Loucy (cell line): ENCODE results near the gene COX19.

Experiments used
- H2AFZ ChIP-seq: fragments of 200-600 bp; sonication (generic); 2 replicates; pipeline ENCODE4 v1.6.0; 2016; ENCODE audit warnings: antibody characterized with exemption, mild to moderate bottlenecking, low read length, moderate library complexity
- H3F3A ChIP-seq: fragments of 200-600 bp; 2 replicates; pipeline ENCODE4 v1.6.0; 2016; ENCODE audit warnings: antibody characterized with exemption, low read depth, mild to moderate bottlenecking
- H3K27me3 ChIP-seq: fragments of 200-600 bp; sonication (generic); 2 replicates; pipeline ENCODE4 v1.6.1; 2014; ENCODE audit warnings: low read length, mild to moderate bottlenecking; ENCODE audit not compliant: insufficient read depth, poor library complexity, severe bottlenecking
- H3K36me3 ChIP-seq: fragments of 200-600 bp; sonication (generic); 2 replicates; pipeline ENCODE4 v1.6.1; 2016; ENCODE audit warnings: low read length; ENCODE audit not compliant: insufficient read depth
- H3K4me1 ChIP-seq: fragments of 200-600 bp; sonication (generic); 2 replicates; pipeline ENCODE4 v1.5.1; 2014; ENCODE audit warnings: low read length, mild to moderate bottlenecking; ENCODE audit not compliant: insufficient read depth, poor library complexity, severe bottlenecking
- H3K4me2 ChIP-seq: fragments of 200-600 bp; sonication (generic); 2 replicates; pipeline ENCODE4 v1.6.0; 2014; ENCODE audit warnings: antibody characterized with exemption, low read length, low read depth, mild to moderate bottlenecking; ENCODE audit not compliant: poor library complexity, severe bottlenecking
- H3K4me3 ChIP-seq: fragments of 200-600 bp; sonication (generic); 2 replicates; pipeline ENCODE4 v1.5.1; 2014; ENCODE audit warnings: low read length, mild to moderate bottlenecking, mixed read lengths; ENCODE audit not compliant: poor library complexity, severe bottlenecking
- H3K79me2 ChIP-seq: fragments of 200-600 bp; sonication (generic); 2 replicates; pipeline ENCODE4 v1.6.1; 2014; ENCODE audit warnings: low read length; ENCODE audit not compliant: insufficient read depth
- H3K9ac ChIP-seq: fragments of 200-600 bp; sonication (generic); 2 replicates; pipeline ENCODE4 v1.6.0; 2014; ENCODE audit warnings: mild to moderate bottlenecking, low read depth, low read length, moderate library complexity; ENCODE audit not compliant: poor library complexity, severe bottlenecking
- H3K9me2 ChIP-seq: fragments of 200-600 bp; sonication (generic); replicated peaks from 2 replicates; pipeline ENCODE4 v1.6.1; 2016; ENCODE audit warnings: low read depth, low read length, mixed read lengths
- H3K9me3 ChIP-seq: fragments of 200-600 bp; sonication (generic); 2 replicates; pipeline ENCODE4 v1.6.1; 2014; ENCODE audit warnings: mild to moderate bottlenecking, antibody characterized with exemption, low read length, low read depth; ENCODE audit not compliant: insufficient read depth
- H4K20me1 ChIP-seq: fragments of 200-600 bp; sonication (generic); 2 replicates; pipeline ENCODE4 v1.6.0; 2014; ENCODE audit warnings: antibody characterized with exemption, low read length, mild to moderate bottlenecking; ENCODE audit not compliant: insufficient read depth, poor library complexity, severe bottlenecking
- CTCF ChIP-seq: fragments of 200-600 bp; sonication (generic); conservative IDR thresholded peaks from 2 replicates; pipeline ENCODE4 v1.5.1; 2014; ENCODE audit warnings: mild to moderate bottlenecking, antibody characterized with exemption, low read length
- EZH2phosphoT487 ChIP-seq: fragments of 200-600 bp; IDR thresholded peaks from 2 replicates; pipeline ENCODE4 v1.6.1; 2018; ENCODE audit warnings: antibody characterized with exemption, mild to moderate bottlenecking, moderate library complexity, borderline replicate concordance

The COX19 gene

GRCh38 chr7:976901-977325 lies 1.6 kb upstream of the COX19 start:
- Histone ChIP-seq H3K27me3 (no peaks in the 10 kb centered on the region), H3K9me3 (no peaks in the 10 kb centered on the region), H3K4me3 (peak overlapping the region; percentile 26), H3K79me2 (peaks cover 34% of the 10 kb centered on the region), H3K4me1 (peaks cover 58% of the 10 kb centered on the region), H3K9ac (peak overlapping the region; percentile 71), H4K20me1 (peaks cover 28% of the 10 kb centered on the region), H3K36me3 (peaks cover 9% of the 10 kb centered on the region; the same call in 1 of the 2 replicates), H3K9me2 (no peaks in the 10 kb centered on the region), H3K4me2 (peak overlapping the region; percentile 54), H2AFZ (no peak overlapping the region), H3F3A (peaks cover 4% of the 10 kb centered on the region; the same call in 1 of the 2 replicates)
- no peak for TF ChIP-seq EZH2phosphoT487
- TF ChIP-seq CTCF = no peak

GRCh38 chr7:975702-976473 lies 539 bp upstream of the COX19 start:
- peak overlapping the region; percentile 53 for H3K4me2 ChIP-seq
- peaks cover 43% of the 10 kb centered on the region for H3K79me2 ChIP-seq
- H3K9me2 ChIP-seq = no peaks in the 10 kb centered on the region
- peak overlapping the region; percentile 91 for H3K9ac ChIP-seq
- no peak overlapping the region for H2AFZ ChIP-seq
- no peaks in the 10 kb centered on the region for H3K9me3 ChIP-seq
- H3F3A ChIP-seq = no peaks in the 10 kb centered on the region
- no peaks in the 10 kb centered on the region for H3K27me3 ChIP-seq
- peaks cover 33% of the 10 kb centered on the region for H4K20me1 ChIP-seq
- TF ChIP-seq EZH2phosphoT487 (no peak), CTCF (no peak)
- H3K36me3 ChIP-seq = peaks cover 15% of the 10 kb centered on the region; the same call in 1 of the 2 replicates
- H3K4me1 ChIP-seq = peaks cover 53% of the 10 kb centered on the region
- H3K4me3 ChIP-seq = peak overlapping the region; percentile 92

GRCh38 chr7:974172-974571 lies 1.2 kb downstream of the COX19 start:
- no peaks in the 10 kb centered on the region for H3K27me3 ChIP-seq
- H3K9ac ChIP-seq = peak overlapping the region; percentile 91
- no peak overlapping the region for H2AFZ ChIP-seq
- H3K4me1 ChIP-seq = peaks cover 48% of the 10 kb centered on the region
- peak overlapping the region; percentile 99 for H3K4me2 ChIP-seq
- H3K36me3 ChIP-seq = peaks cover 23% of the 10 kb centered on the region; the same call in 1 of the 2 replicates
- peak overlapping the region; percentile 92 for H3K4me3 ChIP-seq
- H3K79me2 ChIP-seq = peaks cover 60% of the 10 kb centered on the region
- H4K20me1 ChIP-seq = peaks cover 37% of the 10 kb centered on the region
- H3K9me2 ChIP-seq = no peaks in the 10 kb centered on the region
- TF ChIP-seq EZH2phosphoT487 = no peak
- no peak for TF ChIP-seq CTCF
- H3K9me3 ChIP-seq = no peaks in the 10 kb centered on the region
- H3F3A ChIP-seq = no peaks in the 10 kb centered on the region
